Stomach smooth muscle (tissue), 2 donors: Measurements from ENCODE around the gene PTPN7.

Experiments used
- H3K27ac ChIP-seq: one replicate; pipeline ENCODE4 v1.7.0; 2013; ENCODE audit warnings: mild to moderate bottlenecking, low read length, inconsistent platforms
- H3K27me3 ChIP-seq, 2 donors: one replicate each; pipeline ENCODE4 v1.7.0; 2013; ENCODE audit warnings: low read length in 2 of 2; ENCODE audit not compliant: insufficient read depth in 2 of 2, control insufficient read depth in 1 of 2
- H3K36me3 ChIP-seq, 2 donors: one replicate each; pipeline ENCODE4 v1.7.0; 2013; ENCODE audit warnings: low read length in 2 of 2; ENCODE audit not compliant: control insufficient read depth in 2 of 2, insufficient read depth in 2 of 2
- H3K4me1 ChIP-seq: one replicate; pipeline ENCODE4 v1.7.0; 2013; ENCODE audit warnings: low read length; ENCODE audit not compliant: control insufficient read depth, insufficient read depth
- H3K4me3 ChIP-seq, 2 donors: one replicate each; pipeline ENCODE4 v1.7.0; 2013; ENCODE audit warnings: low read length in 2 of 2
- H3K9ac ChIP-seq, 2 donors: one replicate each; pipeline ENCODE4 v1.7.0; 2013; ENCODE audit warnings: low read length in 2 of 2, mild to moderate bottlenecking in 1 of 2
- H3K9me3 ChIP-seq, 2 donors: one replicate each; pipeline ENCODE4 v1.7.0; 2013; ENCODE audit warnings: low read length in 2 of 2; ENCODE audit not compliant: control insufficient read depth in 2 of 2
- donor health status: healthy.
- donor health status: Pancreatic carcinoma.

Gene PTPN7

GRCh38 chr1:202157945-202158344, 2.5 kb downstream of the PTPN7 start:
- no peak overlapping the region for H3K27ac ChIP-seq
- H3K9ac ChIP-seq: no peak overlapping the region
- no peaks in the 10 kb centered on the region for H3K9me3 ChIP-seq
- H3K36me3 ChIP-seq: no peaks in the 10 kb centered on the region
- no peak overlapping the region for H3K4me3 ChIP-seq
- peaks cover 6 to 8% of the 10 kb centered on the region in 2 donors for H3K27me3 ChIP-seq
- no peaks in the 10 kb centered on the region for H3K4me1 ChIP-seq

DNA sequence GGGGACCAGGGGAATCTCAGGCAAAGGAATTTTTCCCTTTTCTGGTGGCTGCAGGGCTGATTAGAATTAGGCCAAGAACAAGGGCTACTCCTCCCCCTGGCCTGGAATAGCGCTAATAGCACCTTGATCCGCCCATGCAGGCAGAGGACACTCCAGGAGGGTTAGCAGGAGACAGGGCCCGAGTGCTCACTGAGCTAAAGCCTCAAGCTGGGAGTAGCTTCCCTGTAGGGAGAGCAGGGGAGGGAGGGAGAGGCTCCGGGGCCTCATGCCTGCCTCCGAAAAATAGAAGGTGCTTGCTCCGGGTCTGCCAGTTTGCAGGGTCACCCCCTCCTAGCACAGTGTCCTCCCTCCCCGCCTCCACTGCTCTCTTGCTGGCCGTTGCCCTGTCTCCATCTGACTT, 3.8 kb downstream of the PTPN7 start:
- Histone ChIP-seq H3K4me1 (no peaks in the 10 kb centered on the region), H3K9ac (no peak overlapping the region)

DNA sequence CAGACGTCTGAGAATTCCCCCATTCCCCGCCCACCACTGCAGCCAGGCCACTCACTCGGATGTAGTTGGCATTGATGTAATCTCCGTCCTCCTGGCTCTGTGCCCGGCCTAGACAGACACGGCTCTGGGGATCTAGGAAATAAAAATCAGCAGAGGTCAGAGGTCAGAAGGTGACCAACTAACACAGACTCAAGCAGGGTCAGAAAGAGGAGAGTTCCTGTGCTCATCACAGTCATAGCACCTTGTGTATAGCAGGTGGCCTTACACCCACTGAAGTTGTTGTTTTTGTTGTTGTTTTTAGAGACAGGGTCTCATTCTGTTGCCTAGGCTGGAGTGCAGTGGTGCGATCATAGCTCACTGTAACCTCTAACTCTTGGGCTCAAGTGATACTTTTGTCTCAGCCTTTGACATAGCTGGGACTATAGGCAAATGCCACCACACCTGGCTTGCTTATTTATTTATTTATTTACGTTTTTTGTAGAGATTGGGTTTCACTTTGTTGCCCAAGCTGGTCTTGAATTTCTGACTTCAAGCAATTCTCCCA, 4.9 kb downstream of the PTPN7 start:
- Histone ChIP-seq H3K27me3 (peaks cover 6 to 8% of the 10 kb centered on the region in 2 donors), H3K36me3 (no peaks in the 10 kb centered on the region), H3K4me3 (no peak overlapping the region), H3K9me3 (no peaks in the 10 kb centered on the region), H3K9ac (no peak overlapping the region), H3K27ac (no peak overlapping the region), H3K4me1 (no peaks in the 10 kb centered on the region)

More for the DNA sequence above, 3.8 kb downstream of the PTPN7 start:
- Histone ChIP-seq H3K36me3 (no peaks in the 10 kb centered on the region), H3K27me3 (peaks cover 6 to 8% of the 10 kb centered on the region in 2 donors), H3K4me3 (no peak overlapping the region), H3K27ac (no peak overlapping the region), H3K9me3 (no peaks in the 10 kb centered on the region)

- H3K36me3 ChIP-seq: no peaks in the 10 kb centered on the region
- no peak overlapping the region for H3K9ac ChIP-seq
- peaks cover 6 to 8% of the 10 kb centered on the region in 2 donors for H3K27me3 ChIP-seq
- no peaks in the 10 kb centered on the region for H3K4me1 ChIP-seq
- no peak overlapping the region for H3K27ac ChIP-seq
- no peaks in the 10 kb centered on the region for H3K9me3 ChIP-seq
- no peak overlapping the region for H3K4me3 ChIP-seq
Measured at GRCh38 chr1:202154766-202155477, 5.5 kb downstream of the PTPN7 start.

DNA sequence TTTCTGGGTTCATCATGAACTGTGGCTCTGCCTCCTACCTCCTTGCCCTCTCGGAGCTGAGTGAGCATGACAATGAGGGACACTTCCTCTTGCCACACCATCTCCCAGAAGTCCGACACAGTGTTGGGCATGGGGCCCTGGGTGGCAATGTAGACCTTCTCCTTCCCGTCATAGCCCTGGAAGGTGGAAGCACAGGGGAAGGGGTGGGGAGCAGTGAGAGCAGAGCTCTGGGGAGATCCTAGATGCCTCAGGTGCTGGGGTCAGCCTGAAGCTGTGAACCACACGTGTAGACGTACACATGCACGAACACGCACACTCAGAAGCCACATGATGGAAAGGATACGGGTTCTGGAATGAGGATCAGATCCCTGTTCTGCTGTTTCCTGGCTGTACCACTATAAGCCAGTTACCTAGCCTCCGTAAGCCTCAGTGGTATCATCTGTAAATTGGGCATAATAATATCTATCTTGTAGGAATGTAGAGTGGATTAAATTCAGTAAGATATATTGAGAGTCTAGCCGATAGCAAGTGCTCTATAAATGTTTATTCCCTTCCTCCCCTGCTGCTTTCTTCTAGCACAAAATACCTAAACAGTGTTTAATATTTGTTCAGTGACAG, 6.1 kb downstream of the PTPN7 start:
- Histone ChIP-seq H3K4me3 (no peak overlapping the region), H3K36me3 (no peaks in the 10 kb centered on the region), H3K9me3 (no peaks in the 10 kb centered on the region), H3K27ac (no peak overlapping the region), H3K9ac (no peak overlapping the region), H3K4me1 (no peaks in the 10 kb centered on the region), H3K27me3 (peaks cover 6 to 8% of the 10 kb centered on the region in 2 donors)

- Histone ChIP-seq H3K27ac (no peak overlapping the region), H3K4me1 (no peaks in the 10 kb centered on the region), H3K36me3 (no peaks in the 10 kb centered on the region), H3K9ac (no peak overlapping the region), H3K27me3 (peaks cover 6 to 8% of the 10 kb centered on the region in 2 donors), H3K9me3 (no peaks in the 10 kb centered on the region), H3K4me3 (no peak overlapping the region)
Measured at GRCh38 chr1:202153284-202153683, 7.1 kb downstream of the PTPN7 start.

DNA sequence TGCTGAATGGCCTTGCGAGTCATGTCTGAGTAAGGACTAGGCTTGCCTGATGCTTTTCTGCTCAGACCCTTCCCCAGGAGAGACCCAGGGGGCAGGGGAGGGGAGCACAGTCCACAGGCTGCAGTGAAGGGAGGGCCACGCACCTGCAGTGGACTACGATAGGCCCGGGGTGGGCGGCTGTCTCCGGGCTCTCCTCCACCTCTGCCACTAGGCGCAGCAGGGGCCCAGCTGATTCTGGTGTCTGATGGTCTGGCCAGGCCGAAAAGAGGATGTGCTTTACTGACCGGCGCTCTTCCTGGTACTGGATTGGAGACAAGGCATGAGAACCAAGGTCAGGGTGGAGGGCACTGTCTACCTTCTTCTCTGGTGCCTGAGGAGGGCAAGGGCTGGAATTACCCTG, 8.0 kb downstream of the PTPN7 start:
- H3K36me3 ChIP-seq: no peaks in the 10 kb centered on the region
- no peaks in the 10 kb centered on the region for H3K4me1 ChIP-seq
- H3K9me3 ChIP-seq: no peaks in the 10 kb centered on the region
- no peak overlapping the region for H3K27ac ChIP-seq
- H3K9ac ChIP-seq: no peak overlapping the region
- H3K27me3 ChIP-seq: peaks cover 6 to 8% of the 10 kb centered on the region in 2 donors
- no peak overlapping the region for H3K4me3 ChIP-seq

- H3K4me1 ChIP-seq: no peaks in the 10 kb centered on the region
- no peaks in the 10 kb centered on the region for H3K9me3 ChIP-seq
- no peak overlapping the region for H3K9ac ChIP-seq
- H3K27ac ChIP-seq: no peak overlapping the region
- H3K36me3 ChIP-seq: no peaks in the 10 kb centered on the region
- peaks cover 6 to 8% of the 10 kb centered on the region in 2 donors for H3K27me3 ChIP-seq
- H3K4me3 ChIP-seq: no peak overlapping the region
Measured at GRCh38 chr1:202151045-202151444, 9.4 kb downstream of the PTPN7 start.

DNA sequence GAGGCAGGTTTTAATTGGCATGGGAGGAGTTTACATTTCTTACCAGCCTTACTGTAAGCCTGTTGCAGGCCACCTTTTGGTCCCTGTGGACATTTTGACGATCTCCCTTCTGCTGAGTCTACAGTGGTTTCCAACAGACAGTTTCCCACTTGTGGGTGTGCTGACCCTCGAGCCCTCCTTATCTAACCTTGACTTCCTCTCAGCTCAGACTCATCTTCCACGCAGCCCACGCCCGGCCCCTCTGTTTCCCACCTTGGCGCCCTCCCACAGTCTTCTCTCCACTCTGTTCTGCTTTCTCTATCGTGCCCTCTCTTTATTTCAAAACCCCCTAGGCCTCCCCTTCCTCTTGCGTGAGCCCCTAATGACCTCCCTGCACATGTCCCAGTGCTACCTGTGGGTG, 9.8 kb downstream of the PTPN7 start:
- no peak overlapping the region for H3K27ac ChIP-seq
- H3K27me3 ChIP-seq: peaks cover 6 to 8% of the 10 kb centered on the region in 2 donors
- no peak overlapping the region for H3K4me3 ChIP-seq
- H3K9me3 ChIP-seq: no peaks in the 10 kb centered on the region
- H3K4me1 ChIP-seq: no peaks in the 10 kb centered on the region
- H3K36me3 ChIP-seq: no peaks in the 10 kb centered on the region
- H3K9ac ChIP-seq: no peak overlapping the region

- Histone ChIP-seq H3K36me3 (no peaks in the 10 kb centered on the region), H3K27me3 (peaks cover 6 to 8% of the 10 kb centered on the region in 2 donors), H3K27ac (no peak overlapping the region), H3K9ac (no peak overlapping the region), H3K9me3 (no peaks in the 10 kb centered on the region), H3K4me1 (no peaks in the 10 kb centered on the region), H3K4me3 (no peak overlapping the region)
Measured at GRCh38 chr1:202150187-202150586, 10.2 kb downstream of the PTPN7 start.

GRCh38 chr1:202149566-202149965, 10.8 kb downstream of the PTPN7 start:
- H3K9me3 ChIP-seq: no peaks in the 10 kb centered on the region
- H3K9ac ChIP-seq: no peak overlapping the region
- H3K4me1 ChIP-seq: no peaks in the 10 kb centered on the region
- H3K27me3 ChIP-seq: peaks cover 3 to 6% of the 10 kb centered on the region in 2 donors
- no peak overlapping the region for H3K4me3 ChIP-seq
- no peak overlapping the region for H3K27ac ChIP-seq
- no peaks in the 10 kb centered on the region for H3K36me3 ChIP-seq
